Fibroblast of skin of left biceps (primary cell): Measurements from ENCODE around the gene SLC48A1.

Source experiments
- DNase-seq, 2 experiments: peaks; one replicate each; pipeline ENCODE4 v3.0.0-alpha.2; 2013; ENCODE audit warnings: low read depth in 2 of 2

SLC48A1 gene

GRCh38 chr12:47744005-47744651 is 28.9 kb upstream of the SLC48A1 start:
- no peak for DNase-seq

GRCh38 chr12:47744778-47745436 is 28.1 kb upstream of the SLC48A1 start:
- DNase-seq = no peak

GRCh38 chr12:47745485-47746041 is 27.5 kb upstream of the SLC48A1 start:
- DNase-seq = no peak

GRCh38 chr12:47746073-47746472 is 27.0 kb upstream of the SLC48A1 start:
- DNase-seq = no peak

GRCh38 chr12:47746523-47746922 is 26.5 kb upstream of the SLC48A1 start:
- DNase-seq = no peak

- no peak for DNase-seq
These were observed 25.9 kb upstream of the SLC48A1 start for GRCh38 chr12:47747126-47747525.

GRCh38 chr12:47747596-47748506 is 25.2 kb upstream of the SLC48A1 start:
- no peak for DNase-seq

- no peak for DNase-seq
These were observed 24.6 kb upstream of the SLC48A1 start for GRCh38 chr12:47748507-47748828.

- no peak for DNase-seq
These were observed 24.1 kb upstream of the SLC48A1 start for GRCh38 chr12:47748899-47749298.

- DNase-seq = no peak
These were observed 22.7 kb upstream of the SLC48A1 start for GRCh38 chr12:47750229-47750798.

- no peak for DNase-seq
These were observed 22.0 kb upstream of the SLC48A1 start for GRCh38 chr12:47750916-47751470.

- DNase-seq = no peak
These were observed 21.5 kb upstream of the SLC48A1 start for GRCh38 chr12:47751561-47751960.

- no peak for DNase-seq
These were observed 20.9 kb upstream of the SLC48A1 start for GRCh38 chr12:47752121-47752520.

GRCh38 chr12:47752552-47752951 is 20.5 kb upstream of the SLC48A1 start:
- DNase-seq = no peak

- DNase-seq = no peak
These were observed 19.7 kb upstream of the SLC48A1 start for GRCh38 chr12:47753021-47754001.

- DNase-seq = no peak
These were observed 18.9 kb upstream of the SLC48A1 start for GRCh38 chr12:47754126-47754525.

GRCh38 chr12:47754881-47755280 is 18.2 kb upstream of the SLC48A1 start:
- no peak for DNase-seq

GRCh38 chr12:47755655-47756562 is 17.1 kb upstream of the SLC48A1 start:
- DNase-seq = no peak

- DNase-seq = no peak
These were observed 15.6 kb upstream of the SLC48A1 start for GRCh38 chr12:47757364-47757839.
